ENCODE measurements around the gene TMEM220. TPM values are rescaled to one million over a fixed set of nuclear protein-coding genes. Genes with fewer than 3 reads are reported as not detected.

The TMEM220 gene
- total RNA-seq, 1 experiment from 2014 or later = not detected

DNA sequence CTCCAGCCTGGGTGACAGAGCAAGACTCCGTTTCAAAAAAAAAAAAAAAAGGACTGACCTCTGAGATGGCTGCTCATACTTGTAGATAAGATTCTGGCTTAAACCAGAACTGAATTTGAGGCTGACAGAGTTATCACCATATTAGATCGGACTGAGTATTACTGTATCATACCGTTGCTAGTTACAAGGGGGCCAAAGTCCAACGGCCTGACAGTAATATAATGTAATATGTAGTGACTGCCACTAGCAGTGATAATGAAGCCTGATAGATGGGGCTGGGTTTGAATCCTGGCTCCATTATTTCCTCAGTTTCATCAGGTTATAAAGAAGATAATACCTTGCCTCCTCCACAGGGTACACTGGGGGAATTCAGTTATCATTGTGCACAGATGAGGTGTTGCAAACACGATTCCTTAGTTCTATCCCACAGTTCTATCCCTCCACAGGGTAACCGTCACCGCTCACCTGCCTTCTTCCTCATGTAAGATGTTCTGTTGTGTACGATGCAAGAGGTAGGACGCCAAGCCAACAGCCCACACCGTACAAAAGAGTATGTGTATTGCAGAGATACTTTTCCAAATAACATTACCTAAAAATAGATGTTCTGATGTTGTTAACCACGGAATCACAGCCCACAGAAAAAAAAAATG, 5.2 kb downstream of the TMEM220 start:
- Histone ChIP-seq H3K9me2 (ENCODE audit: insufficient read depth) (no peaks in the 10 kb centered on the region), H3K4me2 (ENCODE audit: low read length) (no peak overlapping the region), H3K9ac (ENCODE audit: low read length) (no peak overlapping the region), H2AFZ (ENCODE audit: low read depth, low read length, poor library complexity, severe bottlenecking) (no peak overlapping the region), H3K4me3 (replicated peaks in 1 of 2; ENCODE audit: low read depth in 1 of 2, low read length in 2 of 2) (no peak overlapping the region), H3K27me3 (ENCODE audit: insufficient read depth, low read length) (no peaks in the 10 kb centered on the region), H3K9me3 (ENCODE audit: control insufficient read depth in 1 of 2, insufficient read depth in 1 of 2, low read depth in 1 of 2, low read length in 2 of 2) (no peaks in the 10 kb centered on the region), H3K4me1 (ENCODE audit: control insufficient read depth in 1 of 2, insufficient read depth in 2 of 2, low read length in 2 of 2) (no peaks in the 10 kb centered on the region), H3K79me2 (ENCODE audit: insufficient read depth, low read length) (no peaks in the 10 kb centered on the region), H3K36me3 (ENCODE audit: control insufficient read depth in 1 of 2, insufficient read depth in 2 of 2, low read length in 2 of 2) (no peaks in the 10 kb centered on the region), H3K27ac (ENCODE audit: low read depth, low read length) (no peak overlapping the region), H4K20me1 (ENCODE audit: insufficient read depth) (no peaks in the 10 kb centered on the region)
- intact Hi-C loops (cut with micrococcal nuclease) = no loop called here
- DNase-seq (ENCODE audit: low read depth, low spot score) (no peak), ATAC-seq (no peak)
- ChIA-PET CTCF (no interaction called here), RAD21 (ENCODE audit: low non-redundant PET in 1 of 2, low total read pairs in 2 of 2, uncharacterized antibody in 2 of 2, unreplicated experiment in 2 of 2) (no interaction called here), POLR2A (no interaction called here)
- TF ChIP-seq, protein P1, sequence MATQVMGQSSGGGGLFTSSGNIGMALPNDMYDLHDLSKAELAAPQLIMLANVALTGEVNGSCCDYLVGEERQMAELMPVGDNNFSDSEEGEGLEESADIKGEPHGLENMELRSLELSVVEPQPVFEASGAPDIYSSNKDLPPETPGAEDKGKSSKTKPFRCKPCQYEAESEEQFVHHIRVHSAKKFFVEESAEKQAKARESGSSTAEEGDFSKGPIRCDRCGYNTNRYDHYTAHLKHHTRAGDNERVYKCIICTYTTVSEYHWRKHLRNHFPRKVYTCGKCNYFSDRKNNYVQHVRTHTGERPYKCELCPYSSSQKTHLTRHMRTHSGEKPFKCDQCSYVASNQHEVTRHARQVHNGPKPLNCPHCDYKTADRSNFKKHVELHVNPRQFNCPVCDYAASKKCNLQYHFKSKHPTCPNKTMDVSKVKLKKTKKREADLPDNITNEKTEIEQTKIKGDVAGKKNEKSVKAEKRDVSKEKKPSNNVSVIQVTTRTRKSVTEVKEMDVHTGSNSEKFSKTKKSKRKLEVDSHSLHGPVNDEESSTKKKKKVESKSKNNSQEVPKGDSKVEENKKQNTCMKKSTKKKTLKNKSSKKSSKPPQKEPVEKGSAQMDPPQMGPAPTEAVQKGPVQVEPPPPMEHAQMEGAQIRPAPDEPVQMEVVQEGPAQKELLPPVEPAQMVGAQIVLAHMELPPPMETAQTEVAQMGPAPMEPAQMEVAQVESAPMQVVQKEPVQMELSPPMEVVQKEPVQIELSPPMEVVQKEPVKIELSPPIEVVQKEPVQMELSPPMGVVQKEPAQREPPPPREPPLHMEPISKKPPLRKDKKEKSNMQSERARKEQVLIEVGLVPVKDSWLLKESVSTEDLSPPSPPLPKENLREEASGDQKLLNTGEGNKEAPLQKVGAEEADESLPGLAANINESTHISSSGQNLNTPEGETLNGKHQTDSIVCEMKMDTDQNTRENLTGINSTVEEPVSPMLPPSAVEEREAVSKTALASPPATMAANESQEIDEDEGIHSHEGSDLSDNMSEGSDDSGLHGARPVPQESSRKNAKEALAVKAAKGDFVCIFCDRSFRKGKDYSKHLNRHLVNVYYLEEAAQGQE (IDR thresholded peaks at IDR 0.05; ENCODE audit: low read depth) = no peak
- TF ChIP-seq JUND (IDR thresholded peaks at IDR 0.05) = no peak
- TF ChIP-seq, protein P2, sequence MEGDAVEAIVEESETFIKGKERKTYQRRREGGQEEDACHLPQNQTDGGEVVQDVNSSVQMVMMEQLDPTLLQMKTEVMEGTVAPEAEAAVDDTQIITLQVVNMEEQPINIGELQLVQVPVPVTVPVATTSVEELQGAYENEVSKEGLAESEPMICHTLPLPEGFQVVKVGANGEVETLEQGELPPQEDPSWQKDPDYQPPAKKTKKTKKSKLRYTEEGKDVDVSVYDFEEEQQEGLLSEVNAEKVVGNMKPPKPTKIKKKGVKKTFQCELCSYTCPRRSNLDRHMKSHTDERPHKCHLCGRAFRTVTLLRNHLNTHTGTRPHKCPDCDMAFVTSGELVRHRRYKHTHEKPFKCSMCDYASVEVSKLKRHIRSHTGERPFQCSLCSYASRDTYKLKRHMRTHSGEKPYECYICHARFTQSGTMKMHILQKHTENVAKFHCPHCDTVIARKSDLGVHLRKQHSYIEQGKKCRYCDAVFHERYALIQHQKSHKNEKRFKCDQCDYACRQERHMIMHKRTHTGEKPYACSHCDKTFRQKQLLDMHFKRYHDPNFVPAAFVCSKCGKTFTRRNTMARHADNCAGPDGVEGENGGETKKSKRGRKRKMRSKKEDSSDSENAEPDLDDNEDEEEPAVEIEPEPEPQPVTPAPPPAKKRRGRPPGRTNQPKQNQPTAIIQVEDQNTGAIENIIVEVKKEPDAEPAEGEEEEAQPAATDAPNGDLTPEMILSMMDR (IDR thresholded peaks at IDR 0.05 in 2 of 3, conservative IDR thresholded peaks at IDR 0.05 in 1 of 3; ENCODE audit: borderline replicate concordance in 1 of 3, insufficient read depth in 1 of 3, low read depth in 2 of 3, low read length in 2 of 3) = no peak
- BruUV-seq (replicated peaks) = no TSS peak
